Parathyroid adenoma (tissue), 2 donors: ENCODE measurements around the gene TUBGCP3.
A peak's percentile ranks its signal among the peaks of the same experiment; 100 is the strongest.

Experiments used
- H2AFZ ChIP-seq: fragments of 300-600 bp; sonication (generic); one replicate; pipeline ENCODE4 v1.7.0; 2017; ENCODE audit warnings: antibody characterized with exemption, mild to moderate bottlenecking
- H3K27ac ChIP-seq: fragments of 300-600 bp; sonication (generic); one replicate; pipeline ENCODE4 v1.7.0; 2017
- H3K27me3 ChIP-seq: fragments of 300-600 bp; sonication (generic); one replicate; pipeline ENCODE4 v1.7.0; 2017; ENCODE audit warnings: low read length; ENCODE audit not compliant: control insufficient read depth, insufficient read depth
- H3K36me3 ChIP-seq: fragments of 300-600 bp; sonication (generic); one replicate; pipeline ENCODE4 v1.7.0; 2017; ENCODE audit warnings: low read length; ENCODE audit not compliant: control insufficient read depth, insufficient read depth
- H3K4me1 ChIP-seq: fragments of 300-600 bp; sonication (generic); one replicate; pipeline ENCODE4 v1.7.0; 2017; ENCODE audit warnings: control low read depth
- H3K4me2 ChIP-seq: fragments of 300-600 bp; sonication (generic); one replicate; pipeline ENCODE4 v1.7.0; 2017; ENCODE audit warnings: low read length
- H3K4me3 ChIP-seq: fragments of 300-600 bp; sonication (generic); one replicate; pipeline ENCODE4 v1.7.0; 2017; ENCODE audit warnings: low read depth, low read length
- H3K79me2 ChIP-seq: fragments of 300-600 bp; sonication (generic); one replicate; pipeline ENCODE4 v1.7.0; 2017; ENCODE audit warnings: control low read depth
- H3K9ac ChIP-seq: fragments of 300-600 bp; sonication (generic); one replicate; pipeline ENCODE4 v1.7.0; 2017; ENCODE audit warnings: mild to moderate bottlenecking
- H3K9me3 ChIP-seq: fragments of 300-600 bp; sonication (generic); one replicate; pipeline ENCODE4 v1.7.0; 2017; ENCODE audit warnings: low read length; ENCODE audit not compliant: control insufficient read depth
- CTCF ChIP-seq: fragments of 300-600 bp; sonication (generic); IDR thresholded peaks from one replicate; pipeline ENCODE4 v1.7.0; 2017; ENCODE audit warnings: antibody characterized with exemption, mild to moderate bottlenecking
- donor health status: primary hyperparathyroidism.

TUBGCP3 gene

GRCh38 chr13:112510987-112511685 is 76.8 kb downstream of the TUBGCP3 start:
- H3K27me3 ChIP-seq = no peaks in the 10 kb centered on the region
- no peak overlapping the region for H3K4me3 ChIP-seq
- no peaks in the 10 kb centered on the region for H3K79me2 ChIP-seq
- no peak overlapping the region for H3K9ac ChIP-seq
- no peaks in the 10 kb centered on the region for H3K36me3 ChIP-seq
- H3K4me1 ChIP-seq = peaks cover 12% of the 10 kb centered on the region
- H2AFZ ChIP-seq = no peak overlapping the region
- H3K9me3 ChIP-seq = no peaks in the 10 kb centered on the region
- peak overlapping the region; percentile 62 for H3K27ac ChIP-seq
- TF ChIP-seq CTCF = no peak
- no peak overlapping the region for H3K4me2 ChIP-seq

- TF ChIP-seq CTCF = peak; percentile 57
- no peak overlapping the region for H3K9ac ChIP-seq
- no peak overlapping the region for H3K4me3 ChIP-seq
- H3K79me2 ChIP-seq = no peaks in the 10 kb centered on the region
- H3K27ac ChIP-seq = peak overlapping the region; percentile 62
- H3K4me2 ChIP-seq = peak overlapping the region; percentile 11
- H3K36me3 ChIP-seq = no peaks in the 10 kb centered on the region
- no peaks in the 10 kb centered on the region for H3K9me3 ChIP-seq
- H3K27me3 ChIP-seq = no peaks in the 10 kb centered on the region
- H3K4me1 ChIP-seq = peaks cover 12% of the 10 kb centered on the region
- no peak overlapping the region for H2AFZ ChIP-seq
Observed at GRCh38 chr13:112510002-112510780, 77.8 kb downstream of the TUBGCP3 start.

- H3K4me2 ChIP-seq = no peak overlapping the region
- no peak overlapping the region for H3K27ac ChIP-seq
- no peak overlapping the region for H2AFZ ChIP-seq
- no peaks in the 10 kb centered on the region for H3K36me3 ChIP-seq
- TF ChIP-seq CTCF = no peak
- no peak overlapping the region for H3K9ac ChIP-seq
- peaks cover 12% of the 10 kb centered on the region for H3K4me1 ChIP-seq
- H3K79me2 ChIP-seq = no peaks in the 10 kb centered on the region
- H3K27me3 ChIP-seq = no peaks in the 10 kb centered on the region
- H3K4me3 ChIP-seq = no peak overlapping the region
- no peaks in the 10 kb centered on the region for H3K9me3 ChIP-seq
Observed at GRCh38 chr13:112509190-112509589, 78.8 kb downstream of the TUBGCP3 start.

GRCh38 chr13:112506046-112506445 is 81.9 kb downstream of the TUBGCP3 start:
- Histone ChIP-seq H3K9ac (no peak overlapping the region), H3K36me3 (no peaks in the 10 kb centered on the region), H3K27me3 (no peaks in the 10 kb centered on the region), H3K9me3 (no peaks in the 10 kb centered on the region), H3K4me3 (no peak overlapping the region), H3K4me2 (no peak overlapping the region), H2AFZ (no peak overlapping the region), H3K27ac (no peak overlapping the region), H3K4me1 (peaks cover 5% of the 10 kb centered on the region), H3K79me2 (no peaks in the 10 kb centered on the region)
- TF ChIP-seq CTCF = no peak
